Muscle of arm (tissue), 12 donors: ENCODE results near the gene IRF2BP2. TPM values are rescaled to one million over a fixed set of nuclear protein-coding genes. Genes with fewer than 3 reads are reported as not detected.
A peak's percentile ranks its signal among the peaks of the same experiment; 100 is the strongest.
"Not testable (repeated sequence)": the region's sequence is repeated elsewhere in the genome, so short reads cannot be mapped to it uniquely, and the experiment has no call there.

ENCODE experiments used
- DNase-seq: peaks from one replicate; pipeline ENCODE4 v3.0.0-alpha.2; 2013
- polyA plus RNA-seq, 12 donors: library from polyadenylated mRNA; unstranded; fragments of 120-200 nt; gene quantifications; one replicate each; pipeline ENCODE4 v1.2.1, GENCODE V29; 2013; ENCODE audit not compliant: insufficient read length in 12 of 12

IRF2BP2 gene
- polyA plus RNA-seq, 12 donors = 59.4 to 182 (median 70.1) TPM

DNA sequence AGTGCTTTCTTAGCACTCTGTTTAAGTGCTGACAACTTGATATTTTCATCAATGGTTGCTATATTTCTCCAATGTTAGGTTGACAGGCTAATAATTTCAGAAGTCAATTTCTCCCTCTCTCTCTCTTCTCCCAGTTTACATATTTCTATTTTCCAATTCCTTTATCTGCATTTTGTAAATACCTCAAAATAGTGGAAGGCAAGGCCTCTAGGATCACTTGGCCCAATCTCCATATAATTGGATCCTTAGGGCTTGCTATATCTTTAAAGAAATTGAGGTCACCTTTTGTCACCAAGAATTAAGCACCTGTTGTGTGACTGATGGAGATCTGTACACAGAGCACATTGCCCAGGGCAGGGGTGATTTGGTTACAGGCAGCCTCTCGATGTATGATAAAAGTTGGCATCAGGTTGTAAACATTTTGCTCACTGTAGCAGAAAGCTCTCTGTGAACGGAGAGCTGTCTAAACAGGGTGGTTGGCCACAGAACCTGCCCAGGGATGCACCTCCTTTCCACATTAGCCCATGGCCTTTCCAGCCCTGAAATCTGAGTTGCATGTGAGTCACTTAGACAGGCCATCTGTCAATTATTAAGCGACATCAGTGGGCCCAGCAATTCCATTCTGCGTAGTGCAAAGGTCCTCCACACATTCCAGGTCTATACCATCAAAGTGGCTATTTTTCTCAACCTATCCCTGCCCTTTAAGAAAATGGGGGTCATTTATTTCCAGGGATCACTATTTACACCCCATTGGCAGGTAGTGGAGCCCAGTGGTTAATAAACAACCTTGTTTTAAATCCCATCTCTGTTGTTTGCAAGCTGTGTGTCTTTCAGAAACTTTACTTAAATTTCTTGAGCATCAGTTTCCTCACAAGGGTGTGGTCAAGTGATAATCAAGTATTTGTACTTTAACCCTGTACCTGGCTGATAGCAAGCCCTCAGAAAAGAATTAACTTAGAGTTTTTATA lies 29.1 kb upstream of the IRF2BP2 start:
- no peak for DNase-seq

- DNase-seq = not testable (repeated sequence)
Measured at GRCh38 chr1:234634922-234635321, 24.9 kb upstream of the IRF2BP2 start.

GRCh38 chr1:234634387-234634786 lies 24.4 kb upstream of the IRF2BP2 start:
- no peak for DNase-seq

DNA sequence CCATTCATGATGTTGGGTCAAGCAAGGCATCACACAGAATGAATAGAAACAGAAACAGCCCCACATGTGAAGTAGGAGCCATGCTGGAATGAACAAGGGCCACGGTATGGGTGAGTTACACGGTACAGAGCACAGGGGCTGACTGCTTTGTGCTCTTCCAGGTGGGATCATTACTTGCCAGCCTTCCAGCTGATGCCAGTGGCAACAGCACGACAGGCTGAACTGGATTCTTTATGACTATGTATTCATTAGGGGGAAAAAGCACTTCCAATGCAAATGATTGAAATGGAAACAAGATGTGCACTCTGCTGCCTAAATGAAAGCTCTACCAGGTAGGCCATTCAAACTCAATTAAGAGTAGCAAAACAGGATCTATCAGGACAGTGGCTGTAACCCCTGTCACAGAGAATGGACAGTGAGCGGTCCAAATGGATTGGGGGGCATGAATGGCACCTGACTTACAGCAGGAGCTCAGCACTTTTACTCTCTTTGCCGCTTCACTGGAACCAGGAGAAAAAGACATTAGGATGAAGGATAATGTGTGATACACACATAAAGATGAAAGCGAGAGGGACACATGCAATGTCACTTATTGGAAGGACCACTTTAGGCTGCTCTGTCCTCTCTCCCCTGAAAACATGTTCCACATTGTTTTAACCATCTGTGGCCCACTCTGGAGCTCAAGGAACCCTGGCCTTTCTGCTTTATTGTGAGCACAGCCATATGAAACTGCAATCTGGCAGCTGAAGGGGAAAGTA lies 23.4 kb upstream of the IRF2BP2 start:
- no peak for DNase-seq

DNA sequence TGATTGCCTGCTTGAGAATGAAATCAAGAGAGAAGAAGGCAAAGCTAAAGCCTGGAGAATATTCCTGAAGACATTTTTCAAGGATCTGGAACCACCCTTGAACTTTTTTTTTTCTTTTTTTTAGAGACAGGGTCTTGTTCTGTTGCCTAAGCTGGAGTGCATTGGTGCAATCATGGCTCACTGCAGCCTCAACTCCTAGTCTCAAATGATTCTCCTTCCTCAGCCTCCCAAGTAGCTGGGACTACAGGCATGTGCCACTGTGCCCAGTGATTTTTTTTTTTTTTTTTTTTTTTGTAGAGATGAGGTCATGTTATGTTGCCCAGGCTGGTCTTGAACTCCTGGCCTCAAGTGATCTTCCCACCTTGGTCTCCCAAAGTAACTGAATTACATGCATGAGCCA lies 22.2 kb upstream of the IRF2BP2 start:
- DNase-seq = no peak

GRCh38 chr1:234631721-234632125 lies 21.7 kb upstream of the IRF2BP2 start:
- DNase-seq = no peak

GRCh38 chr1:234629026-234629425 lies 19.0 kb upstream of the IRF2BP2 start:
- DNase-seq = no peak

DNA sequence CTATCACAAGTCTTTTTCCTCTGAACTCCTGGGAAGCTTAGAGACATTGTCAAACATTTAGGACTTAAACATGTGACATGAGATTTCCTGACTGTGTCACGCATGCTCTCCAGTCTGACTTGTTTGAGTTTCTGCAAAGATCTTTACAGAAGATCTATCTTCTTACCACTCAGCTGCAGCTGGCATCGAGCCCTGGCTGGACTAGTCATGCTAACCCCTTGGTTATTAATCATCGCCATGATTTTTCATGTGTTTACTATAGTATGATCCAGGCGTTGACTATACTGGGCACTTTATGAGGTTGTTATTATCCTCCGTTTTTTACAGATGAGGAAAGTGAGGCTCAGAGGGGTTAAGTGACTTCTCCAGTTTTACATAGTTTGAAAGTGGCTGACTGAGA lies 18.1 kb upstream of the IRF2BP2 start:
- no peak for DNase-seq

- DNase-seq = no peak
Measured at GRCh38 chr1:234627009-234627950, 17.3 kb upstream of the IRF2BP2 start.

DNA sequence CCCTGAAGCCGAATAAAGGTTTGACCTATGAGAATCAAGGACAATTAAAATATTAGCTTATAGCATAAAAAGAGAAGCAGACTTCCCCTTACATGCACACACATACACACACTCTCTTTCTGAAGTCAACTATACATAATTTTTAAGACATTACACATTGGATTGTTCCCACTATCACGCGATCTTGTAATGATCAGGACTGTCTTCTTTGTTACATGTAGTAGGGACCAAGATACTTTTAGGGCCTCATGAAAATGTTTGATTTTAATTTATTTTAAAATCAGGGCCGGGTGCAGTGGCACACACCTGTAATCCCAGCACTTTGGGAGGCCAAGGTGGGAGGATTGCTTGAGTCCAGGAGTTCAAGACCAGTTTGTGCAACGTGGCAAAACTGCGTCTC lies 16.4 kb upstream of the IRF2BP2 start:
- no peak for DNase-seq

DNA sequence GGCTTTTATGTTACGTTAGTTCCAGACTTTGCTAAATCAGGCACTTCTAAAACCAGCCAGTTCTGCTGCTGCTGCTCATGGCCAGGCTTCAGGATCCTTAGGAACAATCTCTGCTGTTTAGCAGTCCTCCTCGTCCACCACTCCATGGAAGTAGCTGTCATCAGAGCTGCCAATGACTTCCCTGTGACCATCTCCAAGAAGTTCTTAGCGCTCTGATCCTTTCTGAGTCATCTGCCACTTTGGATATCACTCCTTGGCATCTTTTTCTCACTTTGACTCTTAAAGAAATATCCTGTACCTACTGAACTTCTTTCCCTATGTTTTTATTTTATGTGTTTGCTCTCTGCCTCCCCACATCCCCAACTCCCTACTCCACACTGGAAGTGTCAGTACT lies 14.7 kb upstream of the IRF2BP2 start:
- DNase-seq = no peak

DNA sequence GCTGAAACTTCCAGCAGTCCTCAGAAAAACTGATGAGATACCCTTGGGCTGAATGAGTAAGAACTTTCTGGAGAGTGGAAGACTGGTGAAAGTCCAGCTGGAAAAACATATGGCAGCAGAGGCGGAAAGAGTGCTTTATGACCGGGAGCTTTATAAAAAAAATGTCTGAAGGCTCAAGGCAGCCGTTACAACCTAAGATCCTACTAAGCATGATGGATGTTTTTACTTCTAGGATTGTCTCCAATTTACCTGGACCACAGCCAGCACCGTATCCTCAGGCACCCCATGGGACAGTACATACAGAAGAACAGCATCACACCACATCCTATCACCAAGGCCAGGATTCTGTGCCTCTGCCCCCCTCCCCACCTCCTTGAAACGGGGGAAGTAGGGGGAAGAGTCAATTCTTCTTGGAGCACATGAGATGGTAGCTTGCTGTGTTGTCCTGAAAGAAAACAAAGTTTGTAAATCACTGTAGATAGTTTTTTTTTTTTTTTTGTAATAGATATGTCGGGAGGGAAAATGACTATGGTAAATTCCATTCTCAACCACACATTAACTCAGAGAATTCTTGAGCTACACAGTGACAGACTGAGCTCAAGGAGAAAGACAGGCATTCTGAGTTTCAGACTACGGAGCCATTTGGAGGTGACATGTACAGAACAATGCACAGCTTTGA lies 11.8 kb upstream of the IRF2BP2 start:
- peak; percentile 89 for DNase-seq

DNA sequence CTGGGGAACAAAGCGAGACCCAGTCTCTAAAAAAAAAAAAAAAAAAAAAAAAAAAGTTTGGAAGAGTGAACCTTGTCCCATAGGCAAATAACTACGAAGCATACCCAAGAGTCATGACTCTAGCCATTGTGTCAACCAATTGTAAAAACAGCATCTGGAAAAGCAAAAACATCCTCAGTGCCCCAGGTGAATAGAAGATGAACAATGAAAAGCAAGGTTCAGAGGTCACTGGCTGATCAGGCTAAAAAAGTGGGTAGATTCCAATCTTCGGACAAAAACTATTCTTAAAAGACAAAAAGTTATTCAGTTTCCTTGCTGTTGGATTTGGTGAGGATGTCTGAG lies 11.1 kb upstream of the IRF2BP2 start:
- DNase-seq = no peak

- no peak for DNase-seq
Measured at GRCh38 chr1:234620272-234621126, 10.5 kb upstream of the IRF2BP2 start.

DNA sequence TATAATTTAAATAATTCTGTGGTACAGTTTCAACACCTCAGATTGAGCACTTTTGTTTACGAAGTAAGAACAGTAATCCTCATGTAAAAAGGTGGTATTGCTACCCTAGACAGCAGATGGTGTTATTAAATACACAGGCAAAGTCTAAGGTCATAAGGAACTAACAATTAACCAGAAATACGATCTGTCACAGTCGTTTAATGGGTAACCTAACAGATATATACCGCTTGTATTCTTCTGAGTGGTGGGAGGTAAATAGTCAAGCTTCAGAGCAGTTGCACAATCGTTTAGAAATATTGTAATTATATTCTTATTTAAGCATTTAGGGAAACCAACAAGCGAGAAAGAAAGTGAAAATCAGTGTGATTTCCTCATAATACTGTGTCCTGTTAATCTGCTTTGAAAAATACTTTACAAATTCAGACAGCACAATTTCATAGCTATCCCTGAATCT lies 9.8 kb upstream of the IRF2BP2 start:
- no peak for DNase-seq

DNA sequence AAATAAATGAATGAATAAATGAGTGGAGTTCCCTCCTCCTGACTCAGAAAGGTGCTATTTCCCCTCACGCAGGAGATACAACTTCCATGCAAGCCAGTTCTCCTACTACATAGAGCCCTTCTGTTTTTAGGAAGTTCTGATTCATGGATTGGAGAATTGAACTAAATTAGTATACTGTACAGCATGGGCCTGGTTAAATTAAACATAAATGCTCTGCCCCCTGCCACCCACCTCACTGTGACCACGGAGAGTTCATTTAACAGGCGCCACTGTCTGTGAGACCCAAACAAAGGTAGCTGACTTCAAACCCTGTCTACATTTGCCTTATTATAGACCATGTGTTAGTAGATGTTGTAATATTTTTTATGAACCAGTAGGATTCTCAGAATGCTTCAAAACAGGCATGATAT lies 9.1 kb upstream of the IRF2BP2 start:
- no peak for DNase-seq

- no peak for DNase-seq
Measured at GRCh38 chr1:234618737-234619049, 8.7 kb upstream of the IRF2BP2 start.

- DNase-seq = peak; percentile 74
Measured at GRCh38 chr1:234617986-234618736, 8.2 kb upstream of the IRF2BP2 start.

DNA sequence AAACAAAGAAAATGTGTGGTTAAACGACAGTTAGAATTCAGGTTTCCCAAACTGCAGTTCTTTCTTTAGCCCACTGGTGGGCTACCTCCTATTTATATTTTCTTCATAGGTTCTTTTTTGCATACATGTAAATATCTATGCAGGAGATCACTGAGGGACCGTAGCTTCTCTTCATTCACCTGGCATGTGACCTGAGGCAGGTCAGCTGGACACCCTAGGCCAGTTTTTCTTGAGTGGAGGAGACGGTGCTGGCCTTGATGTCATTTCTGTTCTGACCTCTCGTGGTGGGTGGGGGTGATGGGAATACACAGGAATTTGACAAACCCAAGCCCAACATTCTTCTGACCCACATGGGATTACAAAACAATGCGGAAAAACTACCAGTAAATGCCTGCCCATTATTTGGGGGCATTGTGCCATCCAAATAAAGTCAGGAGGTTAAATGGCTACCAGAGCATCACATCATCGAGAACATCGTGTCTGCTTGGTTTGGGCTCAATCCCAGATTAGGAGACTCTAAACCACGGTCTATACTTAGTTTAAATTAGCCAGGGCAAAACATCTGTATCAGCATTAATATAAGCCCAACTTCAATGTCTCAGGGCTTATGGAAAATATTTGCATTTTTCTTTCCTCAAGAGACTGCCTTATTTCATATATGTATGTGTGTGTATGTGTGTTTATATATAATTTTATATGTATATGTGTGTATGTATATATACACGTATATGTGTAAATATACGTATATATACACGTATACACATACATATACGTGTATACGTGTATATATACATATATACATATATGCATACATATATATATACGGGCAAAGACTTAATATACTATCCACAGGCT lies 7.4 kb upstream of the IRF2BP2 start:
- DNase-seq = no peak
